Posterior cingulate gyrus (tissue), 11 donors: ENCODE measurements around the gene LEMD2.

Experiments
- DNase-seq, 10 donors: peaks; one replicate each; pipeline versions ENCODE4 v3.0.0 to v3.0.0-alpha.2; 2020 to 2021; ENCODE audit warnings: mixed read lengths in 3 of 10
- intact Hi-C: fragments of 100-400 bp; cut with DNase I; formaldehyde crosslinking; loops from one replicate; pipeline ENCODE4 v1.15.1; 2023

The LEMD2 gene

GRCh38 chr6:33746036-33746600 lies 42.8 kb downstream of the LEMD2 start:
- intact Hi-C loops: loop anchor here (10.0 kb wide), 1 partner anchor 409 kb away; no protein-coding TSS in a partner anchor
- peak; percentile 25 to 95 (median 77) for DNase-seq

- intact Hi-C loops: loop anchor here (10.0 kb wide), 1 partner anchor 409 kb away; no protein-coding TSS in a partner anchor
- no peak for DNase-seq
These were observed 43.4 kb downstream of the LEMD2 start for GRCh38 chr6:33745548-33745947.

- DNase-seq: no peak
- intact Hi-C loops: loop anchor here (1.0 to 10.0 kb wide), 2 partner anchors 17 to 410 kb away; no protein-coding TSS in a partner anchor
These were observed 43.9 kb downstream of the LEMD2 start for GRCh38 chr6:33744895-33745546.

- peak; percentile 53 to 95 (median 82) for DNase-seq
- intact Hi-C loops: loop anchor here (1.0 to 10.0 kb wide), 2 partner anchors 18 to 411 kb away; no protein-coding TSS in a partner anchor
These were observed 44.7 kb downstream of the LEMD2 start for GRCh38 chr6:33744001-33744848.

GRCh38 chr6:33742837-33743236 lies 46.1 kb downstream of the LEMD2 start:
- peak in 1 of 10 donors; percentile 86 for DNase-seq
- intact Hi-C loops: loop anchor here (10.0 kb wide), 1 partner anchor 412 kb away; no protein-coding TSS in a partner anchor

- intact Hi-C loops: loop anchor here (10.0 kb wide), 1 partner anchor 413 kb away; no protein-coding TSS in a partner anchor
- peak in 1 of 10 donors; percentile 67 for DNase-seq
These were observed 46.8 kb downstream of the LEMD2 start for GRCh38 chr6:33742092-33742491.

- intact Hi-C loops: loop anchor here (10.0 kb wide), 1 partner anchor 414 kb away; no protein-coding TSS in a partner anchor
- DNase-seq: no peak
These were observed 48.1 kb downstream of the LEMD2 start for GRCh38 chr6:33740794-33741193.

- intact Hi-C loops: loop anchor here (10.0 kb wide), 1 partner anchor 415 kb away; no protein-coding TSS in a partner anchor
- DNase-seq: peak in 1 of 10 donors; percentile 80
These were observed 48.7 kb downstream of the LEMD2 start for GRCh38 chr6:33740204-33740608.

GRCh38 chr6:33739571-33739970 lies 49.4 kb downstream of the LEMD2 start:
- peak in 1 of 10 donors; percentile 36 for DNase-seq
- intact Hi-C loops: no loop called here

GRCh38 chr6:33738879-33739278 lies 50.1 kb downstream of the LEMD2 start:
- DNase-seq: no peak
- intact Hi-C loops: no loop called here

GRCh38 chr6:33738153-33738552 lies 50.8 kb downstream of the LEMD2 start:
- peak in 1 of 10 donors; percentile 62 for DNase-seq
- intact Hi-C loops: no loop called here

GRCh38 chr6:33737267-33738026 lies 51.5 kb downstream of the LEMD2 start:
- peak in 2 of 10 donors; percentile 64 to 85 for DNase-seq
- intact Hi-C loops: no loop called here

GRCh38 chr6:33735216-33735615 lies 53.7 kb downstream of the LEMD2 start:
- DNase-seq: peak in 2 of 10 donors; percentile 62 to 64
- intact Hi-C loops: no loop called here

GRCh38 chr6:33733709-33734007 lies 55.3 kb downstream of the LEMD2 start:
- DNase-seq: peak in 2 of 10 donors; percentile 46 to 48
- intact Hi-C loops: no loop called here

GRCh38 chr6:33732817-33733708 lies 55.9 kb downstream of the LEMD2 start:
- DNase-seq: peak in 2 of 10 donors; percentile 30
- intact Hi-C loops: no loop called here

- intact Hi-C loops: no loop called here
- peak in 2 of 10 donors; percentile 14 to 30 for DNase-seq
These were observed 56.5 kb downstream of the LEMD2 start for GRCh38 chr6:33732385-33732784.

GRCh38 chr6:33731751-33732282 lies 57.1 kb downstream of the LEMD2 start:
- intact Hi-C loops: no loop called here
- peak in 2 of 10 donors; percentile 56 to 74 for DNase-seq

- DNase-seq: peak in 2 of 10 donors; percentile 17 to 61
- intact Hi-C loops: no loop called here
These were observed 57.9 kb downstream of the LEMD2 start for GRCh38 chr6:33731035-33731434.

- DNase-seq: peak in 4 of 10 donors; percentile 48 to 69 (median 56)
- intact Hi-C loops: no loop called here
These were observed 58.3 kb downstream of the LEMD2 start for GRCh38 chr6:33730611-33731010.
